PC-9 (cell line): ENCODE results near the gene TTR.

ENCODE experiments used
- CTCF ChIP-seq: fragments of 200-600 bp; sonication (generic); conservative IDR thresholded peaks from 2 replicates; pipeline ENCODE4 v1.6.1; 2017; ENCODE audit warnings: mixed run types, antibody characterized with exemption, mild to moderate bottlenecking, moderate library complexity
- EZH2 ChIP-seq: fragments of 200-600 bp; sonication (generic); IDR thresholded peaks from 2 replicates; pipeline ENCODE4 v1.8.0; 2017; ENCODE audit warnings: antibody characterized with exemption, low read depth

- TF ChIP-seq CTCF (no peak), EZH2 (no peak)
Measured at GRCh38 chr18:31590570-31590969, 1.1 kb upstream of the TTR start.
